OCI-M2 (cell line): ENCODE measurements around the gene LMO7.
"Not testable (repeated sequence)": the region's sequence is repeated elsewhere in the genome, so short reads cannot be mapped to it uniquely, and the experiment has no call there.

ENCODE experiments used
- DNase-seq: peaks from one replicate; lab custom pipeline; 2025; ENCODE audit not compliant: unreplicated experiment; lab: John Stamatoyannopoulos, UW

LMO7 gene

GRCh38 chr13:75695908-75696307 is 59.8 kb downstream of the LMO7 start:
- peak; percentile 43 for DNase-seq

GRCh38 chr13:75699062-75699461 is 62.9 kb downstream of the LMO7 start:
- DNase-seq, result no peak

- DNase-seq, result not testable (repeated sequence)
Measured at GRCh38 chr13:75699717-75700116, 63.6 kb downstream of the LMO7 start.

GRCh38 chr13:75700552-75700951 is 64.4 kb downstream of the LMO7 start:
- no peak for DNase-seq

- no peak for DNase-seq
Measured at GRCh38 chr13:75702476-75702875, 66.3 kb downstream of the LMO7 start.

GRCh38 chr13:75703769-75704168 is 67.6 kb downstream of the LMO7 start:
- DNase-seq, result no peak

GRCh38 chr13:75704194-75704926 is 68.2 kb downstream of the LMO7 start:
- no peak for DNase-seq

GRCh38 chr13:75704927-75705288 is 68.8 kb downstream of the LMO7 start:
- no peak for DNase-seq

- no peak for DNase-seq
Measured at GRCh38 chr13:75705395-75705794, 69.3 kb downstream of the LMO7 start.

GRCh38 chr13:75705908-75706307 is 69.8 kb downstream of the LMO7 start:
- no peak for DNase-seq

GRCh38 chr13:75713852-75714251 is 77.7 kb downstream of the LMO7 start:
- DNase-seq, result no peak

- no peak for DNase-seq
Measured at GRCh38 chr13:75715601-75716523, 79.7 kb downstream of the LMO7 start.

GRCh38 chr13:75717525-75717924 is 81.4 kb downstream of the LMO7 start:
- no peak for DNase-seq

- no peak for DNase-seq
Measured at GRCh38 chr13:75721307-75721706, 85.2 kb downstream of the LMO7 start.

- DNase-seq, result no peak
Measured at GRCh38 chr13:75723901-75724300, 87.8 kb downstream of the LMO7 start.

GRCh38 chr13:75724752-75725517 is 88.8 kb downstream of the LMO7 start:
- no peak for DNase-seq

- DNase-seq, result no peak
Measured at GRCh38 chr13:75725736-75726135, 89.6 kb downstream of the LMO7 start.

GRCh38 chr13:75726306-75726705 is 90.2 kb downstream of the LMO7 start:
- no peak for DNase-seq

GRCh38 chr13:75733113-75733512 is 97.0 kb downstream of the LMO7 start:
- DNase-seq, result not testable (repeated sequence)

GRCh38 chr13:75736173-75736572 is 100.0 kb downstream of the LMO7 start:
- DNase-seq, result no peak

- DNase-seq, result no peak
Measured at GRCh38 chr13:75738841-75739240, 102.7 kb downstream of the LMO7 start.
